Smooth muscle cell (in vitro differentiated cells): Measurements from ENCODE around the gene MARK2. TPM values are rescaled to one million over a fixed set of nuclear protein-coding genes. Genes with fewer than 3 reads are reported as not detected.

Experiments used
- DNase-seq: peaks from one replicate; lab custom pipeline; 2025; ENCODE audit not compliant: unreplicated experiment; lab: John Stamatoyannopoulos, UW
- H2AFZ ChIP-seq: fragments of 200-600 bp; sonication (generic); 2 replicates; pipeline ENCODE4 v1.6.0; 2016; ENCODE audit warnings: antibody characterized with exemption, low read depth, mild to moderate bottlenecking
- H3F3A ChIP-seq: fragments of 200-600 bp; sonication (generic); 2 replicates; pipeline ENCODE4 v1.6.0; 2017; ENCODE audit warnings: antibody characterized with exemption, low read depth
- H3K27ac ChIP-seq: fragments of 200-600 bp; sonication (generic); 2 replicates; pipeline ENCODE4 v1.5.1; 2016; ENCODE audit warnings: low read depth, mild to moderate bottlenecking
- H3K27me3 ChIP-seq: fragments of 200-600 bp; sonication (generic); 2 replicates; pipeline ENCODE4 v1.6.1; 2016; ENCODE audit warnings: low read depth, mild to moderate bottlenecking
- H3K36me3 ChIP-seq: fragments of 200-600 bp; sonication (generic); 2 replicates; pipeline ENCODE4 v1.5.1; 2016; ENCODE audit warnings: low read depth
- H3K4me1 ChIP-seq: fragments of 200-600 bp; sonication (generic); 2 replicates; pipeline ENCODE4 v1.5.1; 2016; ENCODE audit warnings: low read depth
- H3K4me2 ChIP-seq: fragments of 200-600 bp; sonication (generic); 2 replicates; pipeline ENCODE4 v1.6.0; 2016; ENCODE audit warnings: mild to moderate bottlenecking
- H3K4me3 ChIP-seq: fragments of 200-600 bp; sonication (generic); 2 replicates; pipeline ENCODE4 v1.5.1; 2016; ENCODE audit warnings: mild to moderate bottlenecking
- H3K79me2 ChIP-seq: fragments of 200-600 bp; sonication (generic); 2 replicates; pipeline ENCODE4 v1.6.0; 2016; ENCODE audit warnings: low read depth, mild to moderate bottlenecking
- H3K9ac ChIP-seq: fragments of 200-600 bp; sonication (generic); 2 replicates; pipeline ENCODE4 v1.6.0; 2016; ENCODE audit warnings: low read depth
- H3K9me3 ChIP-seq: fragments of 200-600 bp; sonication (generic); replicated peaks from 2 replicates; pipeline ENCODE4 v1.5.1; 2016; ENCODE audit warnings: low read depth
- H4K20me1 ChIP-seq: fragments of 200-600 bp; sonication (generic); 2 replicates; pipeline ENCODE4 v1.6.0; 2016; ENCODE audit warnings: low read depth
- CTCF ChIP-seq: fragments of 200-600 bp; sonication (generic); IDR thresholded peaks from 2 replicates; pipeline ENCODE4 v1.5.1; 2017; ENCODE audit warnings: borderline replicate concordance, mild to moderate bottlenecking, antibody characterized with exemption; ENCODE audit not compliant: insufficient read depth, poor library complexity, severe bottlenecking
- WGBS: methylation state at CpG from one replicate; pipeline ENCODE4 v1.1.7; 2016; ENCODE audit warnings: low lambda C conversion rate; 5-methylcytosine and 5-hydroxymethylcytosine counted together
- polyA plus RNA-seq: library from polyadenylated mRNA; unstranded; fragments of >200 nt; fragmentation: Nextera tagmentation; extraction: Ambion mirVana; gene quantifications from 2 replicates; pipeline ENCODE4 v1.2.1, GENCODE V29; 2016
- total RNA-seq: library from RNA; depleted of rRNA; stranded (reverse); fragments of >200 nt; gene quantifications from 2 replicates; pipeline ENCODE4 v1.2.3, GENCODE V29; 2014

The MARK2 gene
- total and polyA plus RNA-seq, 2 experiments from 2014 or later: 14.2 to 23.3 TPM

DNA sequence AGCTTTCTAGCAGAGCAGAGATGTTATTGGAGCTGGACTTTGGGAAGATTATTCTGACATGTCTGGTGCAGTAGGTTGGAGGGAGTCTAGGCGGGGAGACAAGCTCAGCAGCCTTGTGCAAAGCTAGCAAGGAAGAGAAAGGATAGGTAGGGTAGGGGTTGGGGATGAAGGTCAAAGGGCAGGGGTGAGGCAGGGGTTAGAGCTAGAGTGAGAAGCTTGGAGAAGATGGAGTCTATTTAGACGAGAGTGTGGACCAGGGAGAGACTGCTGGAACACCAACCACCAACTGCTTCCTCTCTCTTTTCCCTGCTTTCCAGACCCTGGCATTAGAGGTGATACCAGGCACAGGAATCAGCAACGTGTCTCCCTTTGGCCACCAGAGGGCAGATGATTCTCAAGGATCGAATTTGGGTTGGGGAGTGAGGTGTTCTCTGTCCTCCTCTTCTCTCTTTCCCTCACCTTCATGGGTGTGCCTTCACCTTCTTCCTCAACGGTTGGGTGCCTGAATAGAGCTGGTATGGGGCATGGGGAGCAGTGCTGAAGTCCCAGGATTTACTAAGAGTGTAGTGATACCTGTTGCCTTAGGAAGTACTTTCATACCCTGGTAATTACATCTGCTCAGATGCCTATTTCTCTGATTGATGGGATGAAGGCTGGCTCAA lies 1.8 kb upstream of the MARK2 start:
- H3K36me3 ChIP-seq: no peaks in the 10 kb centered on the region
- peak; percentile 77 for TF ChIP-seq CTCF
- H2AFZ ChIP-seq: no peak overlapping the region
- H3K4me2 ChIP-seq: no peak overlapping the region
- 24% methylated on average over 5 of the region's 5 CpGs for WGBS
- no peak overlapping the region for H3K4me3 ChIP-seq
- no peak overlapping the region for H3K9ac ChIP-seq
- no peak overlapping the region for H3K27ac ChIP-seq
- no peaks in the 10 kb centered on the region for H3F3A ChIP-seq
- peaks cover 28% of the 10 kb centered on the region for H3K79me2 ChIP-seq
- peaks cover 30% of the 10 kb centered on the region for H4K20me1 ChIP-seq
- DNase-seq: peak; percentile 14
- no peaks in the 10 kb centered on the region for H3K9me3 ChIP-seq
- peaks cover 19% of the 10 kb centered on the region for H3K4me1 ChIP-seq
- no peaks in the 10 kb centered on the region for H3K27me3 ChIP-seq

GRCh38 chr11:63837739-63838138 lies 1.2 kb upstream of the MARK2 start:
- DNase-seq: no peak
- Histone ChIP-seq H3K4me1 (peaks cover 25% of the 10 kb centered on the region), H3K27me3 (no peaks in the 10 kb centered on the region), H3F3A (no peaks in the 10 kb centered on the region), H2AFZ (peak overlapping the region; percentile 29), H3K27ac (no peak overlapping the region), H3K36me3 (no peaks in the 10 kb centered on the region), H3K9me3 (no peaks in the 10 kb centered on the region), H3K79me2 (peaks cover 34% of the 10 kb centered on the region), H4K20me1 (peaks cover 35% of the 10 kb centered on the region), H3K4me3 (no peak overlapping the region), H3K9ac (no peak overlapping the region), H3K4me2 (peak overlapping the region; percentile 78)
- TF ChIP-seq CTCF: no peak
- 74% methylated on average over 5 of the region's 5 CpGs for whole genome bisulfite sequencing

GRCh38 chr11:63838150-63838677 lies 696 bp upstream of the MARK2 start:
- WGBS: 33% methylated on average over 18 of the region's 18 CpGs
- no peaks in the 10 kb centered on the region for H3K36me3 ChIP-seq
- peak overlapping the region; percentile 78 for H3K4me2 ChIP-seq
- no peak for DNase-seq
- peak overlapping the region; percentile 29 for H2AFZ ChIP-seq
- peaks cover 40% of the 10 kb centered on the region for H4K20me1 ChIP-seq
- H3K27ac ChIP-seq: no peak overlapping the region
- peaks cover 29% of the 10 kb centered on the region for H3K4me1 ChIP-seq
- H3K79me2 ChIP-seq: peaks cover 39% of the 10 kb centered on the region
- no peaks in the 10 kb centered on the region for H3K27me3 ChIP-seq
- H3K4me3 ChIP-seq: peak overlapping the region; percentile 82
- TF ChIP-seq CTCF: no peak
- H3K9me3 ChIP-seq: no peaks in the 10 kb centered on the region
- peak overlapping the region; percentile 6 for H3K9ac ChIP-seq
- no peaks in the 10 kb centered on the region for H3F3A ChIP-seq
